ENCODE data around the gene ZNF232. TPM values are rescaled to one million over a fixed set of nuclear protein-coding genes. Genes with fewer than 3 reads are reported as not detected.
A peak's percentile ranks its signal among the peaks of the same experiment; 100 is the strongest.
"Not testable (repeated sequence)": the region's sequence is repeated elsewhere in the genome, so short reads cannot be mapped to it uniquely, and the experiment has no call there.

Gene ZNF232
- total RNA-seq: 10 to 100 TPM in 2 of 6 donors, 1 to 10 TPM in 4; 5.5 to 27.2 (median 9.4) TPM

DNA sequence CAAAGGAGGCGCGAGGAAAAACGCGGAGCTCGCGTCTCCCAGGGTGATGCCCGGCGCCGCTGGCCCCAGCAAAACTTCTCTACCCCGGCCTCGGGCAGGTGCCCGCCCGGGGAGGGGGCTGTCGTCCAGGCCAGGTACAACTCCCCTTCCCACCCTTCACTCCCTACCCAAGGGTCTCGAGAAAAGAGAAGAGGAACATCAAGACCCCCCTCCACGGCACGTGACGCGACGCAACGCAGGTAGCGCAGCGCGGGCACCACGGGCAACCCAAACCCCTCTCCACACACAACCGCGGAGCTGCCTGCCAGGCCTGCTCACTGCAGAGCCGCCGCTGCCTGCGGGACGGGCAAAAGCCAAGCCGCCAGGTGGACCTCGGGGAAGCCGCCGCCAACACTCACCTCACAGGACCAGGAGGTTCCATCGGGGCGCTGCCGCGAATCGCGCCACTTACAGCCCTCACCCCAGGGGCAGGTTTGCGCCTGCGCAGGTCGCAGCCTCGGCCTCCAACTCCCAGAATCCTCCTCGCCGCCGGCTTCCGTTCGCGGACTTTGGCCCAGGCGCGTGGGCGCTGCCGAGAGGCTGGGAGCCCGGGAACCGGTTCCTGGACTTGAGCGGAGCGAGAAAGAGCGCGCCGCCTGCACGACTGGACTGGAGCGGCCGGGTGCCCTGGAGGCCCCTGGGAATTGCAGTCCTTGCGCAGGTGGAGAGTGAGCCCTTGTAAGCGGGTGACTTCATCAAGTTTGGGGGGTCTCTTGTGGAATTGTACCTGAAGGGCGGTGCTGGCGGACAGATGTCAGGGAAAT is at the start of gene ZNF232:
Gene ZNF232 (minus strand): TSS at position 477 of the 803 bp plus-strand sequence. CDS start 56 bp downstream, at position 421.
- H3K9me3 ChIP-seq: no peaks in the 10 kb centered on the region
- peak within 1 kb of the TSS; percentile 68 to 80 (median 73) for H3K27ac ChIP-seq
- peak within 1 kb of the TSS; percentile 57 to 90 (median 77) for H3K4me3 ChIP-seq
- peak; percentile 95 to 98 for DNase-seq
- peaks cover 0 to 26% (median 7%) of the 10 kb centered on the region in 4 donors for H3K36me3 ChIP-seq
- peaks cover 0 to 17% (median 5%) of the 10 kb centered on the region in 4 donors for H3K27me3 ChIP-seq
- peaks cover 11 to 20% (median 14%) of the 10 kb centered on the region in 4 donors for H3K4me1 ChIP-seq
- TF ChIP-seq, protein P1, sequence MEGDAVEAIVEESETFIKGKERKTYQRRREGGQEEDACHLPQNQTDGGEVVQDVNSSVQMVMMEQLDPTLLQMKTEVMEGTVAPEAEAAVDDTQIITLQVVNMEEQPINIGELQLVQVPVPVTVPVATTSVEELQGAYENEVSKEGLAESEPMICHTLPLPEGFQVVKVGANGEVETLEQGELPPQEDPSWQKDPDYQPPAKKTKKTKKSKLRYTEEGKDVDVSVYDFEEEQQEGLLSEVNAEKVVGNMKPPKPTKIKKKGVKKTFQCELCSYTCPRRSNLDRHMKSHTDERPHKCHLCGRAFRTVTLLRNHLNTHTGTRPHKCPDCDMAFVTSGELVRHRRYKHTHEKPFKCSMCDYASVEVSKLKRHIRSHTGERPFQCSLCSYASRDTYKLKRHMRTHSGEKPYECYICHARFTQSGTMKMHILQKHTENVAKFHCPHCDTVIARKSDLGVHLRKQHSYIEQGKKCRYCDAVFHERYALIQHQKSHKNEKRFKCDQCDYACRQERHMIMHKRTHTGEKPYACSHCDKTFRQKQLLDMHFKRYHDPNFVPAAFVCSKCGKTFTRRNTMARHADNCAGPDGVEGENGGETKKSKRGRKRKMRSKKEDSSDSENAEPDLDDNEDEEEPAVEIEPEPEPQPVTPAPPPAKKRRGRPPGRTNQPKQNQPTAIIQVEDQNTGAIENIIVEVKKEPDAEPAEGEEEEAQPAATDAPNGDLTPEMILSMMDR (IDR thresholded peaks at IDR 0.05): peak in 2 of 6 experiments; percentile 26 to 31
- TF ChIP-seq EP300 (IDR thresholded peaks at IDR 0.05): no peak
- peak in 2 of 4 donors; percentile 45 to 79 for TF ChIP-seq POLR2A (IDR thresholded peaks at IDR 0.05)
- TF ChIP-seq POLR2AphosphoS5 (IDR thresholded peaks at IDR 0.05): peak; percentile 34 to 89
- peak; percentile 97 to 99 for ATAC-seq (ENCODE audit: low FRiP score in 2 of 2)
- 1 to 6% methylated on average over 9 to 40 of the region's 69 CpGs for WGBS, 2 donors

- not testable (repeated sequence) for H3K36me3 ChIP-seq; H3K27me3 ChIP-seq; ATAC-seq (ENCODE audit: low FRiP score in 2 of 2); H3K9me3 ChIP-seq; H3K4me1 ChIP-seq; H3K4me3 ChIP-seq; H3K27ac ChIP-seq; DNase-seq
- WGBS, 2 donors: 73% methylated on average over 1 of the region's 1 CpG; no CpG with 5 or more reads in 1 of the 2 donors
Observed at GRCh38 chr17:5160702-5161101, 49.0 kb upstream of the ZNF232 start.

DNA sequence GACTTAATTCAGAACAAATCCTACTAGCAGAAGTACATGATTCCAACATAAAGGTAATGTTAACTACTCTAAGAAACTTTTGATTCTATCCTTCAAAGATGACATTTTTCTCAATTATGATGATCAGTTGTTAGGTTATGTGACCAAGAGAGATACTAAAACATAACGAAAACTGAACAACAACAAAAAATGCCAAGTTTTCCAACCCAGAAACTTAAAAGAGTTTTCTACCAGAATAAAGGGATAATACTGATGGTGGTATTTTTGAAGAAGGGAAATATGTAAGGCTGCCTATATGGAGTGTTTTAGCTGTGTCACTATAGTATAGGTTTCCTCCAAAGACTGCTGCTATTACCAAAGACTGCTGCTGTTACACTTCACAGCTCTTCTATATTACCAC is 34.4 kb upstream of the ZNF232 start:
- not testable (repeated sequence) for ATAC-seq (ENCODE audit: low FRiP score in 2 of 2); H3K4me1 ChIP-seq; H3K4me3 ChIP-seq; H3K9me3 ChIP-seq; H3K27me3 ChIP-seq; H3K27ac ChIP-seq; DNase-seq; H3K36me3 ChIP-seq
- WGBS, 2 donors: 89 to 92% methylated on average over 1 of the region's 1 CpG

DNA sequence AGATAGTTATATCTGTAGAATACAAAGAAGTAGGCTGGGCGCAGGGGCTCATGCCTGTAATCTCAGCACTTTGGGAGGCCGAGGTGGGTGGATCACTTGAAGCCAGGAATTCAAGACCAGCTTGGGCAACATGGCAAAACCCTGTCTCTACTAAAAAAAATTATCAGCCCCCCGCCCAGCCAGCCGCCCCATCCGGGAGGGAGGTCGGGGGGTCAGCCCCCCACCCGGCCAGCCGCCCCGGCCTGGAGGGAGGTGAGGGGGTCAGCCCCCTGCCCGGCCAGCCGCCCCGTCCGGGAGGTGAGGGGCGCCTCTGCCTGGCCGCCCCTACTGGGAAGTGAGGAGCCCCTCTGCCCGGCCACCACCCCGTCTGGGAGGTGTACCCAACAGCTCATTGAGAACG is 31.2 kb upstream of the ZNF232 start:
- peak in 1 of 2 donors; percentile 65 for DNase-seq
- H3K27me3 ChIP-seq; H3K4me3 ChIP-seq; H3K27ac ChIP-seq; H3K4me1 ChIP-seq; H3K36me3 ChIP-seq; H3K9me3 ChIP-seq; ATAC-seq (ENCODE audit: low FRiP score in 2 of 2): not testable (repeated sequence)
- 82 to 93% methylated on average over 4 to 13 of the region's 18 CpGs for WGBS, 2 donors

GRCh38 chr17:5139458-5139732 is 27.7 kb upstream of the ZNF232 start:
- Histone ChIP-seq H3K4me1 (no peaks in the 10 kb centered on the region), H3K4me3 (no peak overlapping the region), H3K27me3 (no peaks in the 10 kb centered on the region), H3K27ac (no peak overlapping the region), H3K36me3 (no peaks in the 10 kb centered on the region), H3K9me3 (no peaks in the 10 kb centered on the region)
- 85 to 93% methylated on average over 3 to 5 of the region's 5 CpGs for WGBS, 2 donors
- TF ChIP-seq EP300 (IDR thresholded peaks at IDR 0.05) (no peak), POLR2AphosphoS5 (IDR thresholded peaks at IDR 0.05) (no peak), POLR2A (IDR thresholded peaks at IDR 0.05) (no peak)
- TF ChIP-seq, protein P1 (IDR thresholded peaks at IDR 0.05): no peak
- DNase-seq (no peak), ATAC-seq (ENCODE audit: low FRiP score in 2 of 2) (no peak)

DNA sequence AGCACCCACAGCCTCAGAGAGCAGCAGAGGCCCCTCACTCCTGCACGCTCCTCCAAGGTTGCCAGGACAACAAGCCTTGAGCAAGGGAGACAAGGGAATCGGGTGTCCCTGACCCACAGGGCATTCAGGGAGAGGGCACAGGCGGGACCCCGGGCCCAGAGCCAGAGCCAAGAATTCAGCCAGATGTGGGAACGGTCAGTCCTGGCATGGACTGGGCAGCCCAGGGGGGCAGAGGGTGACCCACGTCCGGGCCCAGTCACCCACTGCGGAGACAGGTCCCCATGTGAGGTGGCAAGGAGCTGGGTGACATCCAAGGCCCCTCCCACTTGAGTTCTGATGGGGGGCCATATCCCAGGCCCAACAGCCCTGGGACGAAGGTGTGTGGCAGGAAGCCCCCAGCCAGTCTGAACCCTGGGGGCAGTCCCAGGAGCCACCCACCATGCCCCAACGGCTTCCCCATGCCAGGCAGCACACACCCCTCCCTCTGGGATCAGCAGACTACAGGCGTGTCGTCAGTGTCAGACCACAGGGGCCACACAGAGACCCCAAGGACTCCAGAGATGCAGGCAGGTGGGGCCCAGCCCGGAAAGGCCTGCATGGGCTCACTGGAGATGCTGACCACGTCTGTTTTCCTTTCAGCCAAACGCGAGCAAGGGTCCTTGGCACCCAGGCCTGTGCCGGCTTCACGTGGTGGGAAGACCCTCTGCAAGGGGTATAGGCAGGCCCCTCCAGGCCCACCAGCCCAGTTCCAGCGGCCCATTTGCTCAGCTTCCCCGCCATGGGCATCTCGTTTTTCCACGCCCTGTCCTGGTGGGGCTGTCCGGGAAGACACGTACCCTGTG is 27.2 kb upstream of the ZNF232 start:
- 89 to 100% methylated on average over 1 to 18 of the region's 24 CpGs for WGBS, 2 donors

DNA sequence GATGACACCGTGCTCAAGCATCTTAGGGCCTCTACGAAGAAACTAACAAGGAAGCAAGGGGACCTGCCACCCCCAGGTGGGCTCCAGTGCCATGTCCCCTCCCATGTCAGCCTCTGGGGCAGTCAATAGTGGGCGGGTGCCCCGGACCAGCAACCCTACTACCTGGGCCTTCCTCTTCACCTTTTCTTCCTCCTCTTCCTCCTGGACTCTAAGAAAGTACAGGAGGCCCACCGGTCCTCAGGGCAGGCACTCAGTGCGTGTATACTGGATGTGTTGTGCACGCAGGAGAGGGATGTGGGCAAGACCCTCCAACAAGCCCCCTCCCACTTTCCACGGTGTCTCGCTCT is 26.5 kb upstream of the ZNF232 start:
- not testable (repeated sequence) for H3K27ac ChIP-seq; H3K9me3 ChIP-seq; ATAC-seq (ENCODE audit: low FRiP score in 2 of 2); H3K36me3 ChIP-seq; H3K4me3 ChIP-seq; DNase-seq; H3K27me3 ChIP-seq; H3K4me1 ChIP-seq
- WGBS, 2 donors: 95 to 97% methylated on average over 9 of the region's 9 CpGs

More for the DNA sequence above, 27.2 kb upstream of the ZNF232 start:
- no peaks in the 10 kb centered on the region for H3K4me1 ChIP-seq
- no peaks in the 10 kb centered on the region for H3K9me3 ChIP-seq
- H3K27me3 ChIP-seq: no peaks in the 10 kb centered on the region
- DNase-seq (peak in 1 of 2 donors; percentile 72), ATAC-seq (ENCODE audit: low FRiP score in 2 of 2) (no peak)
- H3K27ac ChIP-seq: no peak overlapping the region
- H3K36me3 ChIP-seq: no peaks in the 10 kb centered on the region
- TF ChIP-seq EP300 (IDR thresholded peaks at IDR 0.05): no peak
- no peak for TF ChIP-seq POLR2A (IDR thresholded peaks at IDR 0.05)
- no peak for TF ChIP-seq POLR2AphosphoS5 (IDR thresholded peaks at IDR 0.05)
- TF ChIP-seq, protein P1 (IDR thresholded peaks at IDR 0.05): no peak
- H3K4me3 ChIP-seq: no peak overlapping the region

DNA sequence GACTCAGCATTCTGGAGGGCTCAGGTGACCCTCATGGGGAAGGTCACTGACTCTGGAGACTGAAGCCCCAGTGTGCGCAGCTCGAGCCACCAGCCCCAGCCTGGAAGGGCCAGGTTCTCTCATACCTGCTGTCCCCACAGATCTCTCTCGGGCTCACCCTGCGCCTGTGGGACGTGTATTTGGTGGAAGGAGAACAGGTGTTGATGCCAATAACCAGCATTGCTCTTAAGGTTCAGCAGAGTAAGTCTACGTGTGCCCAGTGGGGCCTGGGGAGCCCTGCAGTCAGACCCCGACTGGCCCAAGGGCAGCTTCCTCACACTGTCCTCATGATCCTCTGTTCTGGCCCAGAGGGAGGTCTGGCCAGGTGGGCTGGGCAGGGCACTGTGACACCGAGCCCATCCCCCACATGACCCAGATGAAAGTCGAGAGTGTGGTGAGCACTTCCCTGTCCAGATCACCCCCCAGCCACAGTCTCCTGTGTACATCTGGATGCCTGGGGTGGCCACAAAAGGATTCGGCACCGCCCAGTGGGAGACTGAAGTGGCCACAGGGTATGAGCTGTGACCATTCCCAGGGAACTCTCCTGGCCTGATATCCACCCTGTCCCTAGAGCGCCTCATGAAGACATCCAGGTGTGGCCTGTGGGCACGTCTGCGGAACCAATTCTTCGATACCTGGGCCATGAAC is 26.0 kb upstream of the ZNF232 start:
- H3K27me3 ChIP-seq; ATAC-seq (ENCODE audit: low FRiP score in 2 of 2); H3K9me3 ChIP-seq; H3K36me3 ChIP-seq; H3K27ac ChIP-seq; H3K4me3 ChIP-seq; H3K4me1 ChIP-seq: not testable (repeated sequence)
- DNase-seq: peak in 1 of 2 donors; percentile 40
- 91 to 96% methylated on average over 6 to 12 of the region's 15 CpGs for WGBS, 2 donors
